HG03378 (cell line): ENCODE measurements around the gene MED16.

Experiments
- ATAC-seq: cut with Tn5 transposase; IDR thresholded peaks from one replicate; pipeline ENCODE4 v1.9.1; 2021; ENCODE audit warnings: mild to moderate bottlenecking, moderate library complexity; ENCODE audit not compliant: unreplicated experiment

MED16 gene, protein sequence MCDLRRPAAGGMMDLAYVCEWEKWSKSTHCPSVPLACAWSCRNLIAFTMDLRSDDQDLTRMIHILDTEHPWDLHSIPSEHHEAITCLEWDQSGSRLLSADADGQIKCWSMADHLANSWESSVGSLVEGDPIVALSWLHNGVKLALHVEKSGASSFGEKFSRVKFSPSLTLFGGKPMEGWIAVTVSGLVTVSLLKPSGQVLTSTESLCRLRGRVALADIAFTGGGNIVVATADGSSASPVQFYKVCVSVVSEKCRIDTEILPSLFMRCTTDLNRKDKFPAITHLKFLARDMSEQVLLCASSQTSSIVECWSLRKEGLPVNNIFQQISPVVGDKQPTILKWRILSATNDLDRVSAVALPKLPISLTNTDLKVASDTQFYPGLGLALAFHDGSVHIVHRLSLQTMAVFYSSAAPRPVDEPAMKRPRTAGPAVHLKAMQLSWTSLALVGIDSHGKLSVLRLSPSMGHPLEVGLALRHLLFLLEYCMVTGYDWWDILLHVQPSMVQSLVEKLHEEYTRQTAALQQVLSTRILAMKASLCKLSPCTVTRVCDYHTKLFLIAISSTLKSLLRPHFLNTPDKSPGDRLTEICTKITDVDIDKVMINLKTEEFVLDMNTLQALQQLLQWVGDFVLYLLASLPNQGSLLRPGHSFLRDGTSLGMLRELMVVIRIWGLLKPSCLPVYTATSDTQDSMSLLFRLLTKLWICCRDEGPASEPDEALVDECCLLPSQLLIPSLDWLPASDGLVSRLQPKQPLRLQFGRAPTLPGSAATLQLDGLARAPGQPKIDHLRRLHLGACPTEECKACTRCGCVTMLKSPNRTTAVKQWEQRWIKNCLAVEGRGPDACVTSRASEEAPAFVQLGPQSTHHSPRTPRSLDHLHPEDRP

DNA sequence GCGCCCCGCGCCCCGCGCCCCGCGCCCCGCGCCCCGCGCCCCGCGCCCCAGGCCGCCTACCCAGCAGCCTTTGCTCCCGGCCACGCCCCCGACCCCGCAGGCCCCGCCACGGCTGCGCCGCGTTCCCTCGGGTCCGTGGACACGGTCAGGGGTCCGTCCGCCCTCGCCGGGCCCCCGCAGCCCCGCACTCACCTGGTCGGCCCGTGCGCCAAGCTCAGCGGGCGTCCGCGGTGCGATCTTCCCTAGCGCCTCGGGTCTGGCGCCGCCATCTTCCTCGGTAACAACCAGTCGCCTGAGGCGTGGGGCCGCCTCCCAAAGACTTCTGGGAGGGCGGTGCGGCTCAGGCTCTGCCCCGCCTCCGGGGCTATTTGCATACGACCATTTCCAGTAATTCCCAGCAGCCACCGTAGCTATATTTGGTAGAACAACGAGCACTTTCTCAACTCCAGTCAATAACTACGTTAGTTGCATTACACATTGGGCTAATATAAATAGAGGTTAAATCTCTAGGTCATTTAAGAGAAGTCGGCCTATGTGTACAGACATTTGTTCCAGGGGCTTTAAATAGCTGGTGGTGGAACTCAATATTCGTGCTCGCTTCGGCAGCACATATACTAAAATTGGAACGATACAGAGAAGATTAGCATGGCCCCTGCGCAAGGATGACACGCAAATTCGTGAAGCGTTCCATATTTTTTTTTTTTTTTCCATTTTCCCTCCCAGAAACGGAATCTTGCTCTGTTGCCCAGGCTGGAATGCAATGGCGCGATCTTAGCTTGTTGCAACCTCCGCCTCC lies at the start of gene MED16, which contains the start of gene RNU6-9:
MED16 (minus strand) TSS at position 294 of the 796 bp plus-strand sequence. CDS start 2,056 bp downstream, outside the sequence.
RNU6-9 (plus strand) TSS at position 591 of the 796 bp plus-strand sequence.
- peak; percentile 68 for ATAC-seq

DNA sequence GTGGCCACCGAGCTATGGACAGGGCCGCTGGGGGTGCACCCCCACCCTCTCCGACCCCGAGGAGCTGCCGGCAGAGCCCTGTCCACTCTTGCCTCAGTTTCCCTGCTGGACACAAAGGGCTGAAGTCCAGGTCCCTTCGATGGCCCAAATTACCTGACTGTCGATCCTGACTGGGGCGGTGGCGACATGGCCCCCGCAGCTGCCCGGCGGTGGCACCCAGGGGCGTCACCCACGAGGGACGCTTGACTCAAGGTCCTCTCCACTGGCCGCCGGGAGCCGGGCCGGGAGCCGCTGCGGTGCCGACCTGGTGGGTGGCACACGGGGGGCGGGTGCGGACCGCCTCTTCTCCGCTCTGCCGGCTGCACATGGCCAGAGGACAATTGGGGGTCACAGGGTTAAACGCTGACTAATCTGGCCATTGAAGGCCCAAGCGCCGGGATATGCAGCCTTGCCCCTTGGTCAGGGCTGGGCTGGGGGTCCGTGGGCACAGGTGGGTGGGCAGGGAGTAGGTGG lies 49.2 kb upstream of the MED16 start:
- ATAC-seq = no peak

DNA sequence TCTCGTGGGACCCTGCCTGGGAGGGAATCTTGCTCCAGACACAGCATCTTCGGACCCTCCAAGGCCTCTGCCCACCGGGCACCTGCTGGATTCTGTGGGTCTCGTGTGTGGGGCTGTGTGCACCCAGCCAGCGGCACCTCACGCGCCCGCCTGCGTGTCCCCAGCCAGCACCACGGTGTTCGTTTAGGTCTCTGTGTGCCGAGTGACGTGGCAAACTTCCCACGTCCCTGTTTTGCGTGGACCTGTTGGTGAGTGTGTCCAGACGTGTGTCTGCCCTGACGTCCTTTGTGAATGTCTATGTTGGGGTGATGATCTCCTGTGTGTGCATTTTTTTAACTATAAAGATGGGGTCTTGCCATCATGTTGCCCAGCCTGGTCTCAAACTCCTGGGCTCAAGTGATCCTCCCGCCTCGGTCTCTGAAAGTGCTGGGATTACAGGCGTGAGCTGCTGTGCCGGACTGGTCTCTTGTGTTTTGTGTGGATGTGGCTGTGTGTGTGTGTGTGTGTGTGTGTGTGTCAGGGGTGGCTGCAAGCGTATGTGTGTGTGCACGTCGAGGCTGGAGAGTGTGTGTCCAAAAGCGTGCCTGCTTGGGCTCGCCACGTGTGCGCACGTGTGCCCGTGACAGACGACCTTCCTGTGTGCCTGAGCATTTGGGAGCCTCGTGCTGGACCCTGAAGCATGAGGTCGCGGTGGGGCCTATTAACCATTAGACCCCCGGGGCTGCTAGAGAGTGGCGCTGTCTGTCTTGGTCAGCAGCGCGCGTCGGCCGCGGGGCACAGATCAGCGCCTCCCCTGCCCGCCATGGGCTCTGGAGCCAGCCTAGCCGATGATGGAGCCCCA lies 48.5 kb upstream of the MED16 start:
- no peak for ATAC-seq

DNA sequence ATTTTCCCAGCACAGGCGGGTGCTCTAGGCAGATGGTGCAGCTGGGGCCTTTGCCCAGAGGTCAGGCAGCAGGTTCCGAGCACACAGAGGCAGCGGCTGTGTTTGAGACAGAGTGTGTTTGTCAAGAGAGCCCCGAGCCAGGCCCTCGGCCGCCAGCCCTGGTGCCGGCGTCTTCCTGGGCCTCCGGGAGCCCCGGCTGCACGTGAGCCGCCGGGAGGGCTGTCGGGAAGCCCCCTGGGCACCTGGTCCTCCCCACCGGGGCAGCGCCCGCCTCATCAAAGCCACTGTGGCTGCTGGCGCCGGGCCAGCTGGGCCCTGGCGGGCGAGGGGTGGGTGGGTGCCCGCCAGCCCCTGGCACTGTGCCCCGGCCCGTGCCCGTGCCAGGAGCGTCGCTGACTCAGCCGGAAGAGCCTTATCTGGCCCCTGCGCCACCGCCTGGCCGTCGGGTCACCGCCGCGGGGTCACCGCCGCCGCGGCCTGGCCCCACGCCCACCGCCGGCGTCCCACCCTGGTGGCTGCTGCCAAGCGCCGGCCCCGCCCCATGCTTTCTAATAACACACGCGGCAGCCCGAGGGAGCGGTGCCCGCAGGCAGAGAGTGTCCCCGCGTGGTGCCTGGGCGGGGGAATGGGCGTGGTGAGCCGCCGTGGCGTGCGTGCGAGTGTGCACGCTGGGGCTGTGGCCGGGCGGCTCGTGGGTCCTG lies 47.8 kb upstream of the MED16 start:
- no peak for ATAC-seq

DNA sequence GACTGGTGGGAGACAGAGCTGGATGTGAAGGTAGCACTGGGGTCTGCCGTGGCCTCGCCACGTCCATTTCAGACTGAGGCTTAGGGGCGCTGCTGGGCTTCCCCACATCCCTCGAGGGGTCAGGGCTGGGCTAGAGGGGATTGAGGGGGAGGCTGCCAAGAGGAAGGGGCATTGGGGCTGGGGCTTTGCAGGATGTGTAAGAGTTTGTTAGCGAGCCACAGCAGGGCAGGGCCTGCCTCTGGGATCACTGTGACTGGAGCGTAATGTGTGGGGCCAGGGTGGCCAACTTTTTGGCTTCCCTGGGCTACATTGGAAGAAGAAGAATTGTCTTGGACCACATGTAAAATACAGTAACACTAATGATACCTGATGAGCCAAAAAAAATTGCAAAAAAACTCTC lies 46.9 kb upstream of the MED16 start:
- no peak for ATAC-seq

DNA sequence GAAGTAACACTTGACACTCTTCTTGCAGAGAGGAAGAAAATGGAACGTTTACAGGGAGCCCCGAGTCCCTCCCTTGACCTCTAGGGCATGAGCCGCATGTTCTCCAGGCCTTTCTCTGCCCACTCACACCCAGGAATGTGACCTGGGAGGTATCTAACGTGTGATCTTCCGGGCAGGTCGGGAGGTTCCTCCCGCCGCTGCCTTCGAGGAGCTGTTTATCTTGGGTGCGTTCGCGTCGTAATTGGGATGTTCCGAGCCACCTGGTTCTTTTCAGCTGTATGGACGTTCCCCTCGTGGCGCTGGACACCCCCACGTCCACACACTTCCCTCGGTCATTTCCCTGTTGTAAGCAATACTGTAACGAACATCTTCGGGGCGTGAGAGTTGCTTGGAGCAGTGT lies 46.5 kb upstream of the MED16 start:
- ATAC-seq = no peak

DNA sequence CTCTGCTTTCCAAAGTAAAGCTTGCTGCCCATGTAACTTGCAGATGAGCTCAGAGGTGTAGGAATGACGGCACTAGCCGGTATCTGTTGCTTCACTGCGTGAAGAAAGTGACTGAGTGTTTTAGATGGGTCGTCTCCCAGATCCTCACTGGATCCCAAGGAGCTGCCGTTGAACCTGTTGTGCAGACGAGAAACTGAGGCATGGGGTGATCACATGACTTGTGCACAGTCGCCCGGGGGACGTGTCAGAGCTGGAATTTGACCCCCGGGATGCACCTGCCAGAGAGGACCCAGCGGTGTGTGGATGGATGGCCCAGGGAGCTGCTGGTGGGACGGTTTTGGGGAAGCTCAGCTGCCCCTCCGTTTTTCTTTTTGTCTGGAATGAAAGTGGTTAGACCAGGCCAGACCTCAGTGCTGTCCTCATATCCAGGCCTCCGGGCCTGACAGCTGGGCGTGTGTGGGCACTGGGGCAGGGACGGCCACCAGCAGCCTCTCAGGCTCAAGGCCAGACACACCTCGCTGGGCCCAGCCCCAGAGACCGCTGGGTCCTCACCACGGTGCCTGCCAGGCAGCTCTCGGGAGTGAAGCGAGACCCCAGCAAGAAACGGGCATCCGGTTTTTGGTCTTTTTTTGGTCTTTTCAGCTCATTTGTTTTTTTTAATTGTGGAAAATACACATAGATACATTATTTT lies 45.4 kb upstream of the MED16 start:
- no peak for ATAC-seq

DNA sequence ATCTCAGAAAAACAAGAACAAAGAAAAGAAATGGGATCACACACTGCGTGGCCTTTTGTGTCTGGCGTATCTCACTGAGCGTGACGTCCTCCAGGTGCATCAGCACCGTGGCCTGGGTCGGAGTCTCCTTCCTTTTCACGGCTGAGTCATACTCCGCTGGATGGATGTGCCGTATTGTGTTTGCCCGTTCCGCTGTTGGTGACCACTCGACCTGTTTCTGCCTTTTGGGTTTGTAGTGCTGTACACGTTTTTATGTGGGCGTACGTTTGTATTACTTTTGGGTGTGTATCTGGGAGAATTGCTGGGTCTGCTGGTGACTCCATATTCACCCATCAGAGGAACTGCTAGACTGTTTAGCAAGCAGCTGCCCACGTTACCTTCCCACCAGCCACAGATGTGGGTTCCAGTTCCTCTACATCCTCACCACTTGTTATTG lies 44.3 kb upstream of the MED16 start:
- ATAC-seq = no peak

DNA sequence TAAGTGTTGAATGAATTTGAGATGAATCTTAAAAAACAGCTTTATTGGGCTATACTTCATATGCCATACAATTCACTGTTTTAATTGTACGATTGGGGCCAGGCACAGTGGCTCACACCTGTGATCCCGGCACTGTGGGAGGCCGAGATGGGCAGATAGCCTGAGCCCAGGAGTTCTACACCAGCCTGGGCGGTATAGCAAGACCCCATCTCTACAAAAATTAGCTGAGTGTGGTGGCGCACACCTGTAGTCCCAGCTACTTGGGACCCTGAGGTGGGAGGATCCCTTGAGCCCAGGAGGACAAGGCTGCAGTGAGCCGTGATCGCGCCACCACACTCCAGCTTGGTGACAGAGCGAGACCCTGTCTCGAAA lies 43.2 kb upstream of the MED16 start:
- no peak for ATAC-seq

DNA sequence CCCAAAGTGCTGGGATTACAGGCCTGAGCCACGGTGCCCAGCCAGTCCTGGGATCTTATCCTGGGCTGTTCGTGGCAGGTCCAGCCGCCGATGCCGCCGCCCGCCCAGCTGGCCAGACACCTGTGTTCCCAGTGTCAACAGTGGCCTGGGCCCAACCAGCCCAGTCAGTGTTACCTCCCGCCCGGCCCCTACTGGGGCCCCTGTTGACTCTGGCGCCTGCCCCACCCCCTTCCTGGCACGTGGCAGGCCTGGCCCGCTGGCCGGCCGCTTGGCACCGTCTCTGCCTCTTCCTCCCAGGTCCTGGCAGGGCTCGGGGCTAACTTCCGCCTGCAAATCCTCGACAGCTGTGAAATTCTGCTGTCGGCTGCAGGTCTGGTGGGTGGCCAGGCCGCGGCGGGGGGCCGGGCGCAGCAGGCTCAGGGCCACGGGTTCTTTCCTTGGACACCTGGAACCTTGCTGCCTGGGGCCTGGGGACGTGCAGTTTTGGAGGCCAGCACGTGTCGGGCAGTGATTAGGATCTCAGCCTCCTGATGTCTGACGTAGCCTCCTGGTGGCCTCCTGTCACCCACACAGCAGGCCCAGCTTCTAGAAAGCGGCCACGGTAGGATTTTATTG lies 42.0 kb upstream of the MED16 start:
- ATAC-seq = no peak

DNA sequence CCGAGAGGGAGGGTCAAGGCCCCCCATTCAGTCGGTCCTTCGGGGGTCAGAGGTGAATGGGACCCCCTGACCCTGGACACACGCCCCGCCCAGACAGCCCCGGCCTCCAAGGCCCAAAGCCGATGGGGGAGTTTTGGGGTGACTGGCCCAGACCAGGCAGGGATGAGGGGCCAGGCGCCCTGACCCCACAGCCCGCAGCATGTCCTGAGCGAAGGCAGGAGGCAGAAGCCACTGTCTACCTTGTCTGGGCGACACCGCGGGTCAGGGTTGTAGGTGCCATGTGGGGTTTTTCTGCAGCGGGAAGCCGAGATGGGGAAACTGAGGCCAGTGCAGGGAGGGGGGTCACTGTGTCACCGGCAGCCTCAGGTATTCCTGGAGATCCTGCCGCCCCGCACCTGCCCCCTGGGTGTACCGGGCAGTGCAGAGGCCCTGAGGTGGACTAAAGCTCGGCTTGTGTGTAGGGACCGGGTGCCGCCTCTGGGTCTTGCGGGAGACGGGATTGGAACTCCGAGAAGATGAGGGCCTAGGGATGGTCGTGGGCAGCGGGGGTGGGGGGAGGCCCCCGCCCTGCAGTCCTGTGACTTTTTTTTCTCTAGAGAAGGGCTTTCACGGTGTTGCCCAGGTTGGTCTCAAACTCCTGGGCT lies 41.3 kb upstream of the MED16 start:
- no peak for ATAC-seq

DNA sequence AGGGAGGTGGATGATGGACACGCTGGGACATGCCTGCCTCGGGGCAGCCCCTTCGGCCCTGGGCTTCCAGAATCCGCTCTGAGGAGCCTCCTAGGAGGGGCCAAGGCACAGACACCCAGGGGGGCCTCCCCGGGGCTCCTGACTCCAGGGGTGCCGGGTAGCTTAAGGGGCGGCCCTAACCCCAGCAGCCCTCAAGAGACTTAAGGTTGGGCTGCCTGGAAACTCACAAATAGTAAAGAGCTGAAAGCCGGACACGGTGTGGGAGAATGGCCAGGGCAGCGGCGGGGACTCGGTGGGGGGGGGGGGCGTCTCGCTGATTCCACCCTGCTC lies 40.5 kb upstream of the MED16 start:
- ATAC-seq = no peak

DNA sequence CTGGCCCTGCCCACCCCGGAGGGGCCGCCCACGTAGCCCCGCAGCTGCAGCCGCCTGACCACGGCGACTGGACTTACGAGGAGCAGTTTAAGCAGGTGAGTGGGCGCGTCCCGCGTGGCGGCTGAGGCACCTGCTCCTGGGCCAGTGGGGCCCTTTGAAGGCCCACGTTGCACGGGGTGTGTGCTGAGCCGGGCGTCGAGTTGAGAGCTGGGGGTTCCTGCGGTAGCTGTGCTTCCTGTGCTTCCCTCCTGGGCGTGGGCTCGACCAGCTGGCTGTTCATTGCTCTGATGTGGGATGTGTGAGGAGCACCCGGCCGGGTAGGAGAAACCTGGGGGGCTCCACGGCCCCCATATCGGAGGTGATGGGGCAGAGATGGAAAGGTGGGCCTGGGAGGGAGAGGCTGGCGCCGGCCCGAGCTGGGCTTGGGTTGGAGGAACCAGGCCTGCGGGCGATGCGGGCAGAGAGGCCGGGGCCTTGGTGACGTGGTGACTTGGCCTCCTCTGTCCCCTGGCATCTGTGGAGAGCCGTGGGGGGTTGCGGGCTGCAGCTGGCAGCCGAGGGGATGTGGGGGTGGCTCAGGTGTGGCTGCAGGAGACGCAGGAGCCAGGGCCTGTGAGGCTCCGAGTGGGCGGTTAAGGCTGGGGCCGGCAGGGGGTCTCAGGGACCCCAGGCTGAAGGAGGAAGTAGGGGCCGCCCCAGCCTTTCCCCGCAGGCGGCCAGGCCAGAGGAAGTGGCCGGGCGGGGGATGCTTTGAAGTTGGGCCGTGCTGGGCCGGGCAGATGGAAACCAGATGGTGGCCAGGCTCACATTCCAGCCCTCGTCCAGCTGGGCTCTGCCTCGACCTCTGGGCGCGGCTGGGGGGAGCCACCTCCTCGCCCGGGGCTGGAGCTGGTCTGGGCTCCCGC lies 39.9 kb upstream of the MED16 start:
- no peak for ATAC-seq

DNA sequence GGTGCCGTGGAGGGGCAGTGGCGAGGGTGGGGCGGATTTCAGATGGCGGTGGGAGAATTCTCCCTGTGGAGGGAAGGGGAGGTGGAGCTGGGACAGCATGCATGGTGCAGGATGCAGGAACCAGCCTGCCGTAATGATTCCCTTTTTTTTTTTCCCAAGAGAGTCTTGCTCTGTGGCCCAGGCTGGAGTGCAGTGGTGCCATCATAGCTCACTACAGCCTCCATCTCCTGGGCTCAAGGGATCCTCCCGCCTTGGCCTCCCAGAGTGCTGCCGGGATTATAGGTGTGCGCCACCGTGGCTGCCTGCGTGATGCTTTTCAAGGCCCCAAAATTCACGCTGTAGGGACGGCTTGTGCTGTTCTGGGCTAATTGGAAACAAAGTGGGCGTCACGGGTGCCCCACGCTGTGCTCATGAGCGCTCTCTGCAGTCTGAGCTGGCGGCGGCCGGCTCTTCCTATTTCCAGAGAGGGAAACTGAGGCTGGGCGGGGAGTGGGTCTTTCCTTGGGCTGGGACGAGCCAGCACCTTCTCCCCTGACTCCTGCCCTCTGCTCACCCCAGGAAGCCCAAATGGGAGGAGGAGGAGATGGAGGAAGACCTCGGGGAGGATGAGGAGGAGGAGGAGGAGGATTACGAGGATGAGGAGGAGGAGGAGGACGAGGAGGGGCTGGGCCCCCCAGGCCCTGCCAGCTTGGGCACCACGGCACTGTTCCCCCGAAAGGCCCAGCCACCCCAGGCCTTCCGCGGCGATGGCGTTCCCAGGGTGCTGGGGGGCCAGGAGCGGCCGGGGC lies 39.1 kb upstream of the MED16 start:
- no peak for ATAC-seq

DNA sequence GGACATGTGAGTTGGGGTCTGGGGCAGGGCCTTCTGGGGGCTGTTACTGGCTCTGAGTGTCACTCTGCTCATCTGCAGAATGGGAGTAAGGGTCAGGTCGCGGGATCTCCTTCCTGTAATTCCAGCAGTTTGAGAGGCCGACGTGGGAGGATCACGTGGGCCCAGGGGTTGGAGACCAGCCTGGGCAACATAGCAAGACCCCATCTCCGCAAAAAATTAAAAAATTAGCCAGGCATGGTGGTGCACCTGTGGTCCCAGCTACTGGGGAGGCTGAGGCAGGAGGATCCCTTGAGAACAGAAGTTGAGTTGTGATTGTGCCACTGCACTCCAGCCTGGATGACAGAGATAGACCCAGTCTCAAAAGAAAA lies 36.9 kb upstream of the MED16 start:
- no peak for ATAC-seq

DNA sequence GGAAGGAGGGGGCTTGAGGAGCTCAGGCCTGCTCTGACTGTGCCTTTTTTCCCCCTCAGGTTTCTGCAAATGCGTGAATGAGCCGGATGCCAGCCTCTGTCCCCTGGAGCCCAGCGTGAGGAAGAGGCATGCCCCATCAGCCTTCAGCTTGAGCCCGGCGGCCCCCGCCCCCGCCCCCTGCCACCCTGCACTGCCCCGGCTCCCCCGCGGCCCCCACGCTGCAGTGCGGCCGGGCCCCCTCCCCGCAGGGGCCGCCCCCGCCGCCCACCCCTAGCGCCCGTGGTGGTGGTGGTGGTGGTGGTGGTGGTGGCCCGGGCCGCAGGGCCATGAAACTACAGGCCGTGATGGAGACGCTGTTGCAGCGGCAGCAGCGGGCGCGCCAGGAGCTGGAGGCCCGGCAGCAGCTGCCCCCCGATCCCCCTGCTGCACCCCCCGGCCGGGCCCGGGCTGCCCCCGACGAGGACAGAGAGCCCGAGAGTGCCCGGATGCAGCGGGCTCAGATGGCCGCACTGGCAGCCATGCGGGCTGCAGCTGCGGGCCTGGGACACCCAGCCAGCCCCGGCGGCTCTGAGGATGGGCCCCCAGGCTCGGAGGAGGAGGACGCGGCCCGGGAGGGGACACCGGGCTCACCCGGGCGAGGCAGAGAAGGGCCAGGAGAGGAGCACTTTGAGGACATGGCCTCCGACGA lies 36.4 kb upstream of the MED16 start:
- ATAC-seq = no peak
